Stimulated activated CD8-positive, alpha-beta memory T cell treated with anti-CD3 and anti-CD28 coated beads, Interleukin-4, amount 100 ng/mL, for 1 hour (primary cell): Measurements from ENCODE around the gene BHLHE23.

Experiments
- DNase-seq, 2 donors: peaks; one replicate each; pipeline ENCODE4 v3.0.0-alpha.2; 2020; ENCODE audit warnings: low read depth in 2 of 2, low spot score in 1 of 2

The BHLHE23 gene

DNA sequence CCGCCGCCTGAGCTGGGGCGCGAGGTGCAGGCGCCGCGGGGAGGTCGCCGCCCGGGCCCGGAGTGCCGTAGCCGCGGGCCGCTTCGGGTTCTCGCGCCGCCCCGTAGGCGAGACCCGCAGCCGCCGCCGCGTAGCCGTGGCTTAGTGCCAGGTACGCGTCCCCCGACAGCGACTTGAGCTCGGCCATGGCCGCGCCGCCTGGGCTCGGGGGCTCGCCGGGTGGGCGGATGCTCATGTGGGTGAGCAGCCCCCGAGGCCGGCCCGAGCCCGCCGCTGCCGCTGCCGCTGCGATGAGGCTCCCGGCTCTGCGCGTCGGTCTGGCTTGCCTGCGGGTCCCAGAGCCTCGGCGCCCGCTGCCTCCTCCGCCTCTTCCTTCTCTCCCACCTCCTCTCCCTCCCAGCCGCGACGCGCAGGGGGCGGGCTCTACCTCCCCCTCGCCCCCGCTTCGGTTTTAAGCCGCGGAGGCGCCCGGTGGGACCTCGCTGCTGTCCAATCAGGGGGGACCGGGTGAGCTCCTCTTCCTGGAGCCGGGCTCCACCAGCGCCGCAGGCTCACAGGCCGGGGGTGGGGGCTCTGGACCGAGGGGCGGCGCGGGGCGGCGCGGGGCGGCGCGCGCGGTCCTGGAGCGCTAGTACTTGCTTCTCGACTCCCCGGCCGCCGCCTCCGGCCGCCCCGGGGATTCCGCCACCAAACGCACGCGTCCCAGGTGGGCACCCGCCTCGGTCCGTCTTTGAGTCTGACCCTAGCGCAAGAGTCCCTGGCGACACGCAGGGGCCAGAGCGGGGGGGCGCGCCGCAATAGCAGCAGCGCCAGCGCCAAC lies at the start of gene BHLHE23:
BHLHE23 (minus strand) TSS at position 425 of the 820 bp plus-strand sequence; CDS start at position 235, 190 bp downstream.
- DNase-seq = no peak

DNA sequence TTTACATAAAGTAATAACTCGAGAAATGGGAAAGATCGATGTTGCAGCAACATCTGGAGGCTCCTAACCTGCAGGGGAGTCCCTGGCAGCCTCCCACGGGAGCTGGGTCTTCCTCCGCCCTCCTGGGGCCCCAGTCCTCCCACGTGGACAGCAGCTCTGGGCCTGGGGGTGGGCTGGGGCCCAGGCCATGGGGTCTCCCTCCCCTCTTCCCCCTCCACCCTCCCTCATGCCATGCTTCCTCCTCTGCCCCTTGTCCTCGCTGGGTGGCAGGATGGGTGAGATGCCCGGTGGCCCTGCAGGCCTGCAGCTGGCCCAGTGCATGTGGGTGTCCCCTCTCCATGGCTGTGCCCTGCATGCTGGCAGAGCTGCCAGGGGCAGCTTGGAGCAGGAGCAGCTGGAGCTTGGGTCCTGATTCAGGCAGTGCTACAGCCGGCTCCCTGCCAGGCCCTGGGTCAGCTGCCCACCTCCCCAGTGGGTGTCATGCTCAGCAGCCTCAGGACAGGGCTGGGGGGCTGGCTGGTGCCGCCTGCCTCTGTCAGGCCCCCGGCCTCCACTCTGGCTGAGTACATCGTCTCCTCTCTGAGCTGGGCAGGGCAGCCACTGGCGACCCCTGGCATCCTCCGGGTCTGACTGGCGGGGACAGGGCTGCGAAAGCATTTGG lies 48.9 kb upstream of the BHLHE23 start:
- DNase-seq = no peak

DNA sequence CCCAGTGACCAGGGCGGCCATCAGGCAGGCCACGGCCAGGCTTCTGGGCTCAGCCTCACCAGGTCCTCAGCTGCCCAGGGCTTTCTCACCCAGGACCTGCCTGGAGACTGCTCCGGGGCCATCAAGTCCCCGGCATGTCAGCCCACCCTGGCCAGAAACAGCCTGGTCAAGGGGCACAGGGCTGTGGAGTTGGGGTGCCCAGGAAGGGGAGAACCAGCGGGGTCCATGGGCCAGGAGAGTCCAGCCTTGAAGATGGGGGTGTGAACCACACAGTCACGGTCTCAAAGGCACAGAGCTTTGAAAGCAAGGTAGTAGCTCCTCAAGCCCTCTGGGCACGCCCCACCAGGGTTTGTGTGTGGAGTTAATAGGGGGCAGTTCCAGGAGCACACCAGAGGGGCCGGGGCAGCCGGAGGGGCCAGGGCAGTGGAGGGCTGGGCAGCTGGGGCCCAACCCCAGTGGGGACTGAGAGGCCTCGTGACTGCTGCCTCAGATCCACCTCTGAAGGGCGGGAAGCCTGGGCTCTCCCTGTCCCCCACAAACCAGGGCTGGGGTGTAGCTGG lies 48.0 kb upstream of the BHLHE23 start:
- DNase-seq = no peak

DNA sequence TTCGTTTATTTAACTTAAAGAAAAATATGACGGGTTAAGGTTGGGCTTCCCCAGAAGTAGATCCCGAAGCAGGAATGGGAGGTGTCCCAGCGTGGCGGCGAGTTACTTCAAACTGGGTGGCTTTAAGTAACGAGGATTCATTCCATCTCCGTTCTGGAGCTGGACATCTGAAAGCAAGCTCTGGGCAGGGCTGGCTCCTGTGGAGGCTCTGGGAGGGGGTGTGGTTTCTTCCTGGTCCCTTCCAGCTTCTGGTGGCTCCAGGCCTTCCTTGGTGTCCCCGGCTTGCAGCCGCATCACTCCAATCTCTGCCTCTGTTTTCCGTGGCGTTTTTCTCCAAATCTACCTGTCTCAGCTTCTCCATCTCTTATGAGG lies 47.3 kb upstream of the BHLHE23 start:
- DNase-seq = no peak

DNA sequence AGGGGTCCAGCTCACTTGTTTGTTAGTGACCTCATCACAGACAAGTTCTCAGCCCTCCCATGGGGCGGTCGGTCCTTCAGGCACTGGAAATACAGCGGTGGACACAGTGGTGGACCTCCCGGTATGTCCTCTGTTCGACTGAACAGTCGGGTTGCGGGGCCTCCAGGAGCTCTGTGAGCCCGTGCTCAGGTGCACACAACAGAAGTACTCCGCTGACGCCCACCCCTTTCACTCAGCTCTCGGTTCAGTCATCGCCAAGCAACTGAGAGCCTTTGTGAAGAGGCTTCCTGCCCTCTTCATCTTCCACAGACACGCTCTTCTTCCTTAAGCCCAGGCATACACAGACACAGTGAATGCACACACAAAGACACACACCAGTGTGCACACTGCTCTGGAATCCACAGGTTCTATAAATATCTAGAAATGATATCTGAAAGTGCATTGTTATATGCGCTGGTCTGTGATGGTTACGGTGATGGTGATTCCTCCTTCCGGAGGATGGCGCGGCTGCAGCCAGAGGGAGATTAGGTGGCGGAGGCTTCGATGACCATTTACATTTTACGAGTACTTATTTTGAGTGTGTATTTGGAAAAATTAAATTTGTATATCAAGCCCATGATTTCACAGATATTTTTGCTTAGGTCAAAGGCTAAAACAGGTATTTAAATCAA lies 46.8 kb upstream of the BHLHE23 start:
- no peak for DNase-seq

DNA sequence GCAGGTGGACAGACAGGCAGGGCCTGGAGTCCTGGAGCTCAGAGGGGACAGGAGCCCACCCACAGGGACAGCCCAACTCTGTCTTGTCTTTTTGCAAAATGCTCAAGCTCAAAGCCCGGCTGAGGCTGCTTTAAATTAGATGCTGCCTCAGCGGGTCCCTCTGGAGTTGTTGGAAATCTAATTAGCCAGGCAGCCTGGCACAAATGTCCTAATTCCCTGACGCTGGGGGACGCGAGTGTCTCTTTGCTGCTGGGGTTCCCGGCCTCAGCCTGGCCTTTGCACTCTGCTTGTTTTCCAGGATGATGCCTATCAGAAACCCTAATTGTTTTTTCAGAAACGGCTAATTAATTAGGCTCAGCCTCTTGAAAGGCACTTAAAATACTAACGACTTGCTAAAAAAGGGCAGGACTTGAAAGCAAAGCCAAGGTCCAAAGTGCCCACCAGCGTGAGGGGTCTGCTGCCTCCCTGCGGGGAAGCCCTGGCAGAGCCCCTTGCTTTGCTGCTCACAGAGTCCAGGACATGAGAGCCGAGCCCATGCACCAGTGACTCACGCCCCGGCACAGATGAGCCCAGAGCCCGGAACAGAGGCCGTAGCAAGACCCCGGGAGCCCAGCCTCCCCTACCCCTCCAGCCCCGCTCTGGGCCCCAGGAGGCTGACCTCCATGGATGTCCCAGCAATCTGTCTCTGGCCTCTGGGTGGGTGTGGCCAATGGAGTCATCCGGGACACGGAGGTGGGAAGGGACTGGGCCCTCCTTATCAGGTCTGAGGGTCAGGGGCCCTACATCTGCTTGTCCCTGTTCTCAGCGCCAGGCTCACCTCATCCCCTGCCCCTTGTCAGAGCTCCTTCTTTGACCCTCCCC lies 46.0 kb upstream of the BHLHE23 start:
- no peak for DNase-seq

DNA sequence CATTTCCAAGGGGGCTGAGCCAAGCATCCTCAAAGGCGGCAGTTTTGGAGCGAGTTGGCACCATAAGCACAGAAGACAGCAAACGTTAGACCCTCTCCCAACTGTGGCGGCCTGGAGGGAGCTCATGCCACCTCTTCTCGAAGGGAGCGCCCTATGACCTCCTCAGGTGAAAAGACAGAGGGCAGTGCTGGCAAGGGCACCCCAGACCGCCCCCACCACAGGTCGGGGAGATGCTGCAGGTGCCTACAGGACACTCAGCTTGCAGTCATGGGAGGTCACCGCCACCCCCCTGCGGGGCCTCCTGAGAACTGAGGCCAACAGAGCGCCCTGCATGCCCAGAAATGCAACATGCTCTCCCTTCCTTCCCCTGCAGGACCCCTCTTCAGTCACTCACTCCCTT lies 45.1 kb upstream of the BHLHE23 start:
- DNase-seq = no peak

DNA sequence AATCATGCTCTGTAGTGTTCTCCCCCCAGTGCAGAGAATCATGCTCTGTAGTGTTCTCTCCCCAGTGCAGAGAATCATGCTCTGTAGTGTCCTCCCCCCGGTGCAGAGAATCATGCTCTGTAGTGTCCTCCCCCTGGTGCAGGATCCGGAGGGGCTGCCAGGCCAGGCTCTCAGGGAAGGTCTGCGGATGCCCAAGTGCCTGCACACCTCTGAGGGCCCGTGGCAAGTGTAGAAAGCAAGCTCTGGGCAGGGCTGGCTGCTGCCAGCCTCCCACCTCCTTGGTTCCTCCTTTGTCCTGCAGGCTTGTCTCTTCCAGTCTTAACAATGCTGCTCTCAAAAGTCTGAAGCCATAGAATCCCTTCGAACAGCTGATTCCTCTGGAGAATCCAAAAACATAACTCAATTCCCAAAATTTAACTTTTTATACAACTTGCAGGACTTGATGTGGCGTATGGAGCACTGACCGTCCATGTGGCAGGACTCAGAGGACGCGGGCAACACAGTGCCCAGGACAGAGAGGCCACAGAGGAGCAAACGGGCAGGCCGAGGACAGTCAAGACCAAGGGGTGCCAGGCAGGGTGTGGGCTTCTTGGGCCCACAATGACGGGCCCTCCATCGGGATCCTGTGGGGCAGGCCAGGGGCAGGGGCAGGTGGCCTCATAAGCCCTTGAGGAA lies 44.6 kb upstream of the BHLHE23 start:
- DNase-seq = no peak

DNA sequence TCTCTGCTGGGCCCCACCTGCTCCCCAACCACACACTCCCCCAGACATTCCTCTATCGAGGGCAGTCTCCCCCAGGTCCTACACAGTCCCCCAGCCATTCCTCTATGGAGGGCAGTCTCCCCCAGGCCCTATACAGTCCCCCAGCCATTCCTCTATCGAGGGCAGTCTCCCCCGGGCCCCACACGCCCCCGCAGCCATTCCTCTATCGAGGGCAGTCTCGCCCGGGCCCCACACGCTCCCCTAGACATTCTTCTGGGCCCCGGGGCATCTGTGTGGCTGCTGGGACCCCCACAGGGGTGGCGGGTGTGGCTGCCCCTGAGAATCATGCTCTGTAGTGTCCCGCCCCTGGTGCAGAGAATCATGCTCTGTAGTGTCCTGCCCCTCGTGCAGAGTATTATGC lies 43.6 kb upstream of the BHLHE23 start:
- no peak for DNase-seq

DNA sequence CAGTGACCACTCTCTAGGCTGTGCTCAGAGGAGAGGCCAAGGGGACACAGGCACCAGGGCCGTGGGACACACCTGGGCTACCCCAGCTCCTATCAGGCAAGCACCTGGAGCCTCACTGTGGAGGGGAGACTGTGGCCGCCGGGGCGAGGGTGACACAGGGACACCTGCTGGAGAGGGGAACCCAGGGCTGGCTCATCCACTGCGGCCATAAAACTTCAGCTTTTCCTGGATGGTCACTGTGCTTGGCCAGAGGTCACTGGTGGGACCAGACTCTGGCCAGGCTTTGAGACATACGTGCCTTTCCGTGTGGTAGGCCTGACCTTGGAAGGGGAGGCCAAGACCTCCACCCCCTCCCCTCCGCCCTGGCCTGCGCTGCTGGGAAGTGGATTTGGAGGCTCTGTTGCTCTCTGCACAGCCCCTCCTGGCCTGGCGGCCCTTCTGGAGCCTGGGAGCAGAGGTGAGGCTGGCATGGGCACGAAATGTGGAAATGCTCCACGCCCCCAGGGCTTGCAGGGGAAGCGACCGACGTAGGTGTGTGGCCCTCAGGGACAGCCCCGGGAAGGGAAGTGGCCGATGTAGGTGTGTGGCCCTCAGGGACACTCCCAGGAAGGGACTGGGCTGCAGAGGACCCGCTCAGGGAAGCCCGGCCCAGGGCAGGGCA lies 42.9 kb upstream of the BHLHE23 start:
- no peak for DNase-seq

DNA sequence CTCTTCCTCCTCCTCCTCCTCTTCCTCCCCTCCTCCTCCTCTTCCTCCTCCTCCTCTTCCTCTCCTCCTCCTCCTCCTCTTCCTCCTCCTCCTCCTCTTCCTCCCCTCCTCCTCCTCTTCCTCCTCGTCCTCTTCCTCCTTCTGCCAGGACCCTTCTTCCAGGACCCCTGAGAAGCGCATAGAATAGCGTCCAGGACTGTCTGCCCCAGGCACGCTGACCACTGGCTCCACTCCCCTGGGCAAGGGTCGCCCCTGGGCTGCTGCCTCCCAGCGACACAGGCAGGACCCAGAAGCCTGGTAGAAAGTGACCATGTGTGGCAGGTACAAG lies 42.4 kb upstream of the BHLHE23 start:
- DNase-seq = no peak

DNA sequence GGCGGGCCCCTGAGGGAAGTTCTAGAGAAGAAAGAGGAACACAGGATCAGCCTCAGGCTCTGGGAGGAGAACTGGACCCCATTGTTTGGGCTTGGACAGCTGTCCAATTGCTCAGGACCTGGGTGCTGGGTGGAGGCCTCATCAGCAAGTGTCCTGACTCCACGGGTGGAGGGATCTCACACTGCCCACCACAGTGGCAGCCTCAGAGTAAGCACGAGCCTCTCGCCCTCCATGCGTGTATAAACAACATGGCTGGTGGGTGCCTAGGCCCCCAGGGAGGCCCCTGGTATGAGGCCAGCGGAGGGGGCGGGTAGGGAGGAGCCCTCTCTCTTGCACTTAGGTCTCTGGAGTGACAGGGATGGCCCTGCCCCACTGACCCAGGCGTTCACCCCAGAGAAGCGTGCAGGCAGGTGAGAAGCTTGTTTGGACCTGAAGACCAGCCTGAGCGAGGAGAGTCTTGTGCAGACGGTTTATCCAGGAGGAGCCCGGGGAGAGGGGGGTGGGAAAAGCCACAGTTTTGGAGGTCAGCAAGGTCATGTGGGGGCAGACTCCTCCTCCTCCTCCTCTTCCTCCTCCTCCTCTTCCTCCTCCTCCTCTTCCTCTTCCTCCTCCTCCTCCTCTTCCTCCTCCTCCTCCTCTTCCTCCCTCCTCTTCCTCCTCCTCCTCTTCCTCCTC lies 41.9 kb upstream of the BHLHE23 start:
- no peak for DNase-seq

DNA sequence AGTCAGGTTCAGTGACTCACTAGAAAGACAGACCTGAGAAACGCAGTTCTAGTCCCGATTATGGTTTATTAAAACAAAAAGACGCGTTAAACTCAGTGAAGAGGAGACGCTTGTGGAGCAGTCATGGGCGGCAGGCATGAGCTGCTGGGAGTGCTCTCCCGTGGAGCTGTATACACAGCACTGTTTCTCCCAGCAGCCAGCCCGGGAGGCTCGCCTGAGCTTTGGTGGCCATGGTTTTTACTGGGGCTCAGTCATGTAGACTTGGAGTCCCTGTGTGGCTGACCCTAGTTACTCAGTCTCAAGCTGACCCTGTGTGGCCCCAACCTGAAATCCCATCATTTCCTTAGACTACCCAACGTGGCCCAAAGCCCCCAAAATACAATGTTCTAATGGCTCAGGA lies 41.2 kb upstream of the BHLHE23 start:
- DNase-seq = no peak

DNA sequence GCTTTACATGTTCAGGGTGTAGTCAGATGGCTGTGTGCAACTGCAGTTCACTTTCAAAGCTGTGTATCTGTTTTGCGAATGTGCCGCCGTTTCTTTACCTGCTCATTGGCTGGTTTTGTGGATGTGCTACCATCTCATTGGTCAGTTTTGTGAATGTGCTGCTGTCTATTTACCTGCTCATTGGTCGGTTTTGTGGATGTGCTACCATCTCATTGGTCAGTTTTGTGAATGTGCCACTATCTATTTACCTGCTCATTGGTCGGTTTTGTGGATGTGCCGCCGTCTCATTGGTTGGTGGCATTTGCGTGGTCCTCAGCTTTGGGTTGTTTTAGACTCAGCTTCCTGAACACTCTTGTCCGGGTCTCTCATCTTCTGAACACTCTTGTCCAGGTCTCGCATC lies 40.5 kb upstream of the BHLHE23 start:
- no peak for DNase-seq

DNA sequence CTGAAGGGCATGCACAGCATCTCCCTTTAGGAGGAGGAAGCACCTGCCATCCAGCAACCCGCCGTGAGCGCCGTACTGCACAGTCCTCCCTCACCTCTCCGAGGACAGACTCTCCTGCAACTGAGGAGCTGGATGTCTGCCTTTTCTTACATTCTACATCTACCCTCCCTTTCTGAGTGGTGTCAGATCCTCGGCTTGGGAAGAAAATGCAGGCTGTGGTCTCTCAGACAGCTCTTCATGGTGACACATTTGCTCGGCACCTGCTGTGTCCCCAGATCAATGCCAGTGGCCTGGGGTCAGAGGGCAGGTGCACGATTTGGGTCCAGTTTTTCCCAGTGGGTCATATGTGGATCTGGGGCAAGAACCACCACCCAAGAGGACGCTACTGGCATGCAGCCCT lies 40.1 kb upstream of the BHLHE23 start:
- no peak for DNase-seq

DNA sequence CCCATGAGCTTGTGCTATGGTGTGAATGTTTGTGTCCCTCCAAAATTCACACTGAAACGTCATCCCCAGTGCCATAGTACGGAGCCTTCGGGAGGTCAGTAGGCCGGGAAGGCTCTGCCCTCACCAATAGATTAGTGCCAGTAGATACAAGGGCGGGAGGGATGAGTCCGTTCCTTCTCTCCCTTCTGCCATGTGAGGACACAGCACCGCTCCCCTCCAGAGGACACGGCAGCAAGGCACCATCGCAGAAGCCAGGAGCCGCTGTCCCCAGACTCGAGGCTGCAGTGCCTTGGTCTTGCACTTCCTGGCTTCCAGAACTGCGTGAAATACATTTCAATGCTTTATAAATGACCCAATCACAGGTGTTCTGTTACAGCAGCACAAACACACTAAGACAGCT lies 39.2 kb upstream of the BHLHE23 start:
- no peak for DNase-seq

DNA sequence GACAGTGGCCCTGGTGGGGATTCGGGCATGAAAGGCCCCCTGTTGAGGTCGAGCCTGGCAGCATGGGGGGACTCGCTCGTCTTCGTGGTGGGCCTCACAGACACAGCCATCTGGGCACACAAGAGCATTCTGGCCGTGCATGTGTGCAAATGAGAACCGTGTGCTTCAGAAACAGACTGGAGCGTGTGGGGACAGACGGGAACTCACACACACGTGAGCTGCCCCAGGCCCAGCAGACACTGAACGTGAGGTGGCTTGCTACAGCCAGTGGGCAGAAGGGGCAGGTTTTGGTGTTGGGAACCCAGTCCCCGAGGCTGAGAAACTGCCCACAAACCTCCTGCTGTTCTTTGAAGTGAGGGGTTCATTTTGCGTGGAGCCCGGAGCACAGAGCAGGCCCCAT lies 38.6 kb upstream of the BHLHE23 start:
- no peak for DNase-seq

DNA sequence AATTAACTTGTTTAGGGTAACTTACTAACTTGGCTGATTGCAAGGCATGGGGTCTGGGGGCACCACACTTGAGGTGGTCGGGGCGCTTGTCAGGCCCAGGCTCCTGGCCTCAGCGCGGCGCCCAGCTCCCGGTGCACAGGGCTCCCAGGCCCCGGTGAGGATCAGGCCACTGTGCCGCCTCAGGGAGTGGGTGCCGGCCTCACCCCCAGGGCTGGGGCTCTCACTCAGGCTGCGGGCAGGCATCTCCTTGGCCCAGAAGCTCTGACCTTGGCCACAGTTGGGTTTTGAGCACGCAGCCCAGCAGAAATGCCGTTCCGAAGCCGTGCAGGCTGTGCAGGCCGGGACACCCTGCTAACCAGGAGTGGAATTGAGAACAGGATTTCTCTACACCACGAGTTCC lies 37.8 kb upstream of the BHLHE23 start:
- DNase-seq = no peak

DNA sequence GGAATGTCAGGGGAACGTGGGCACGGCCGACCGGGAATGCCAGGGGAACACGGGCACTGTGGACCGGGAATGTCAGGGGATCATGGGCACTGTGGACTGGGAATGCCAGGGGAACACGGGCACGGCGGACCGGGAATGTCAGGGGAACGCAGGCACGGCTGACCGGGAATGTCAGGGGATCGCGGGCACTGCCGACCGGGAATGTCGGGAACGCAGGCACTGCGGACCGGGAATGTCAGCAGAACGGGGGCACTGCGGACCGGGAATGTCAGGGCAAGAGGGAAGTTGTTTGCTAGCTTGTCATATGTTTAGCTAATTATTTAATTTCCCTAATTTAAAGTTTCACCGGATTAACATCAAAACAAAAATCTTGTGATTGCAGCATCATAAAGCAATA lies 37.4 kb upstream of the BHLHE23 start:
- DNase-seq = no peak
